Measurements from ENCODE around the gene SNX27. TPM values are rescaled to one million over a fixed set of nuclear protein-coding genes. Genes with fewer than 3 reads are reported as not detected.

The SNX27 gene
- total and polyA plus RNA-seq, 2 experiments from 2014 or later = 40.6 to 59.7 TPM

DNA sequence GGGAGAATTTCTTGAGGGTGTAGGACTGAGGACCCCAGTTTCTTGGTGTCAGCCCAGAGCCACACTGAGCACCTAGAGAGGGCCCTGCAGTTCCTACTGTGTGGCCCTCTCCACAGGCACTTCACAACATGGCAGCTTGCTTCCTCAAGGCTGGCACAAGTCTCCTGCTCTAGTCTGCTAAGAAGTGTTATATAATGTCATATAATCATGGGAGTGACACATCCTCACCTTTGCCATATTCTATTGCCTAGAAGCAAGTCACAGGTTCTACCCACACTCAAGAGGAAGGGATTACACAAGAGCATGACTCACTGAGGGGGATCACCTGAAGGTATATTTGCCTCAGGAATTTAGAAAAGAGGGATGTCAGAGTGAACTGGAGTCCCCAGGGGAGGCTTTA lies 5.5 kb upstream of the SNX27 start:
- Mint-ChIP-seq H3K9me3 (peaks cover 8% of the 10 kb centered on the region; the same call in 2 of the 3 replicates), H3K27me3 (ENCODE audit: insufficient read depth, low read depth, poor library complexity) (peaks cover 4% of the 10 kb centered on the region), H3K4me3 (no peak overlapping the region), H3K36me3 (ENCODE audit: low read depth) (no peaks in the 10 kb centered on the region), H3K4me1 (peaks cover 3% of the 10 kb centered on the region; the same call in 1 of the 3 replicates), H3K27ac (no peak overlapping the region)
- no peaks in the 10 kb centered on the region for H3K4me1 ChIP-seq (ENCODE audit: insufficient read depth)
- no peaks in the 10 kb centered on the region for H3K9me2 ChIP-seq (ENCODE audit: insufficient read depth)
- TF ChIP-seq STAT1 (IDR thresholded peaks at IDR 0.05; ENCODE audit: unreplicated experiment) (no peak), REST (IDR thresholded peaks at IDR 0.05; ENCODE audit: unreplicated experiment) (no peak), POLR2AphosphoS5 (IDR thresholded peaks at IDR 0.05; ENCODE audit: low read depth) (no peak), CREB1 (CRISPR knock-in tag; IDR thresholded peaks at IDR 0.05; ENCODE audit: low read depth) (no peak), JUNB (IDR thresholded peaks at IDR 0.05; ENCODE audit: unreplicated experiment) (no peak), EZH2phosphoT487 (IDR thresholded peaks at IDR 0.05; ENCODE audit: unreplicated experiment) (no peak), ZNF114 (CRISPR knock-in tag; IDR thresholded peaks at IDR 0.05) (no peak), ZNF331 (CRISPR knock-in tag; IDR thresholded peaks at IDR 0.05; ENCODE audit: low read depth) (no peak), ZNF462 (CRISPR knock-in tag; IDR thresholded peaks at IDR 0.05) (no peak), ETS1 (IDR thresholded peaks at IDR 0.05) (no peak), CTCF (conservative IDR thresholded peaks at IDR 0.05; ENCODE audit: low read depth in 2 of 2) (no peak), EZH2 (IDR thresholded peaks at IDR 0.05; ENCODE audit: low read depth, unreplicated experiment) (no peak), NANOG (IDR thresholded peaks at IDR 0.05; ENCODE audit: borderline replicate concordance) (no peak)
- DNase-seq (ENCODE audit: low spot score) (no peak), ATAC-seq (no peak)
- no peak overlapping the region for H3K4me2 ChIP-seq
- H2AFZ ChIP-seq = no peak overlapping the region
- H4K20me1 ChIP-seq (replicated peaks; ENCODE audit: insufficient read depth) = no peaks in the 10 kb centered on the region
- H3K36me3 ChIP-seq (ENCODE audit: insufficient read depth) = no peaks in the 10 kb centered on the region
- H3K79me2 ChIP-seq (replicated peaks; ENCODE audit: insufficient read depth) = no peaks in the 10 kb centered on the region
- H3K4me3 ChIP-seq = no peak overlapping the region
- no peak overlapping the region for H3K27ac ChIP-seq (ENCODE audit: low read depth)
- no peaks in the 10 kb centered on the region for H3K27me3 ChIP-seq (ENCODE audit: insufficient read depth)
- H3F3A ChIP-seq (replicated peaks; ENCODE audit: low read depth) = no peaks in the 10 kb centered on the region
